WTC11 (cell line): ENCODE results near the gene BUD13.

ENCODE experiments used
- ARID4B ChIP-seq: sonication (generic); formaldehyde crosslinking; IDR thresholded peaks from 2 replicates; pipeline ENCODE4 v1.8.0; 2023; ENCODE audit warnings: missing genetic modification reagents, mild to moderate bottlenecking, borderline replicate concordance
- CTCF ChIP-seq: fragments of 200-600 bp; IDR thresholded peaks from 2 replicates; pipeline ENCODE4 v1.8.0; 2022; ENCODE audit warnings: antibody characterized with exemption
- ESRRA ChIP-seq: sonication (generic); formaldehyde crosslinking; IDR thresholded peaks from 2 replicates; pipeline ENCODE4 v1.8.1; 2022; ENCODE audit warnings: mild to moderate bottlenecking, missing genetic modification reagents, borderline replicate concordance
- ETV6 ChIP-seq: sonication (generic); formaldehyde crosslinking; IDR thresholded peaks from 2 replicates; pipeline ENCODE4 v1.8.1; 2022; ENCODE audit warnings: mild to moderate bottlenecking, missing genetic modification reagents
- FOXP4 ChIP-seq: sonication (generic); formaldehyde crosslinking; IDR thresholded peaks from 2 replicates; pipeline ENCODE4 v1.8.0; 2022; ENCODE audit warnings: mild to moderate bottlenecking, missing genetic modification reagents
- HMGXB4 ChIP-seq: sonication (generic); formaldehyde crosslinking; IDR thresholded peaks from 2 replicates; pipeline ENCODE4 v1.8.1; 2023; ENCODE audit warnings: mild to moderate bottlenecking, moderate library complexity, missing genetic modification reagents
- JAZF1 ChIP-seq: fragments of 250-450 bp; sonication (Bioruptor Pico); IDR thresholded peaks from 2 replicates; pipeline ENCODE4 v1.9.0; 2021; ENCODE audit warnings: moderate library complexity, mild to moderate bottlenecking, inconsistent platforms
- MLX ChIP-seq: sonication (generic); formaldehyde crosslinking; IDR thresholded peaks from 2 replicates; pipeline ENCODE4 v1.8.1; 2023; ENCODE audit warnings: mild to moderate bottlenecking, missing genetic modification reagents, moderate library complexity
- NR1H2 ChIP-seq: sonication (generic); formaldehyde crosslinking; IDR thresholded peaks from 2 replicates; pipeline ENCODE4 v1.9.0; 2021; ENCODE audit warnings: mild to moderate bottlenecking, moderate library complexity, missing genetic modification reagents
- NR3C1 ChIP-seq: sonication (generic); formaldehyde crosslinking; conservative IDR thresholded peaks from 2 replicates; pipeline ENCODE4 v1.8.1; 2023; ENCODE audit warnings: low read depth, mild to moderate bottlenecking, missing genetic modification reagents
- RELA ChIP-seq: sonication (generic); formaldehyde crosslinking; IDR thresholded peaks from 2 replicates; pipeline ENCODE4 v1.8.1; 2022; ENCODE audit warnings: missing genetic modification reagents, mild to moderate bottlenecking, borderline replicate concordance

GRCh38 chr11:116813781-116814471, 41.1 kb upstream of the BUD13 start:
- TF ChIP-seq NR3C1 (CRISPR knock-in tag): no peak
- no peak for TF ChIP-seq ARID4B
- TF ChIP-seq CTCF: no peak
- TF ChIP-seq FOXP4: no peak
- no peak for TF ChIP-seq MLX (CRISPR knock-in tag)
- TF ChIP-seq ESRRA (CRISPR knock-in tag): no peak
- TF ChIP-seq RELA (CRISPR knock-in tag): no peak
- TF ChIP-seq NR1H2 (CRISPR knock-in tag): no peak
- no peak for TF ChIP-seq ETV6
- TF ChIP-seq JAZF1 (CRISPR knock-in tag): no peak
- no peak for TF ChIP-seq HMGXB4 (CRISPR knock-in tag)
